ENCODE measurements around the gene PAMR1.

Gene PAMR1

GRCh38 chr11:35473795-35474374 is 51.5 kb downstream of the PAMR1 start:
- peaks cover 0 to 8% (median 3%) of the 10 kb centered on the region in 5 donors for H3K27me3 ChIP-seq (ENCODE audit: control insufficient read depth in 5 of 5, insufficient read depth in 4 of 5, low read length in 5 of 5)
- H3K4me1 ChIP-seq (ENCODE audit: control insufficient read depth in 5 of 5, insufficient read depth in 5 of 5, low read length in 5 of 5): no peaks in the 10 kb centered on the region
- no peaks in the 10 kb centered on the region for H3K9me3 ChIP-seq (ENCODE audit: control insufficient read depth in 5 of 5, low read length in 5 of 5)

GRCh38 chr11:35470616-35471015 is 54.8 kb downstream of the PAMR1 start:
- H3K36me3 ChIP-seq (ENCODE audit: control insufficient read depth in 5 of 5, insufficient read depth in 5 of 5, low read length in 5 of 5): peaks cover 0 to 6% (median 2%) of the 10 kb centered on the region in 5 donors
- H3K9me3 ChIP-seq (ENCODE audit: control insufficient read depth in 5 of 5, low read length in 5 of 5): no peaks in the 10 kb centered on the region
- H3K27me3 ChIP-seq (ENCODE audit: control insufficient read depth in 5 of 5, insufficient read depth in 4 of 5, low read length in 5 of 5): peaks cover 0 to 3% (median 0%) of the 10 kb centered on the region in 5 donors
- no peaks in the 10 kb centered on the region for H3K4me1 ChIP-seq (ENCODE audit: control insufficient read depth in 5 of 5, insufficient read depth in 5 of 5, low read length in 5 of 5)
- H3K27ac ChIP-seq (ENCODE audit: low read depth, low read length): no peak overlapping the region
- no peak overlapping the region for H3K9ac ChIP-seq (ENCODE audit: low read length in 5 of 5)
- H3K4me3 ChIP-seq (ENCODE audit: low read depth in 1 of 5, low read length in 5 of 5): no peak overlapping the region

More at GRCh38 chr11:35473795-35474374, 51.5 kb downstream of the PAMR1 start:
- H3K27ac ChIP-seq (ENCODE audit: low read depth, low read length): no peak overlapping the region
- H3K9ac ChIP-seq (ENCODE audit: low read length in 5 of 5): no peak overlapping the region
- H3K4me3 ChIP-seq (ENCODE audit: low read depth in 1 of 5, low read length in 5 of 5): no peak overlapping the region
- peaks cover 0 to 5% (median 2%) of the 10 kb centered on the region in 5 donors for H3K36me3 ChIP-seq (ENCODE audit: control insufficient read depth in 5 of 5, insufficient read depth in 5 of 5, low read length in 5 of 5)

GRCh38 chr11:35466058-35466457 is 59.4 kb downstream of the PAMR1 start:
- Histone ChIP-seq H3K9ac (ENCODE audit: low read length in 5 of 5) (no peak overlapping the region), H3K4me1 (ENCODE audit: control insufficient read depth in 5 of 5, insufficient read depth in 5 of 5, low read length in 5 of 5) (no peaks in the 10 kb centered on the region), H3K4me3 (ENCODE audit: low read depth in 1 of 5, low read length in 5 of 5) (no peak overlapping the region), H3K27me3 (ENCODE audit: control insufficient read depth in 5 of 5, insufficient read depth in 4 of 5, low read length in 5 of 5) (peaks cover 0 to 3% (median 0%) of the 10 kb centered on the region in 5 donors), H3K9me3 (ENCODE audit: control insufficient read depth in 5 of 5, low read length in 5 of 5) (no peaks in the 10 kb centered on the region), H3K27ac (ENCODE audit: low read depth, low read length) (no peak overlapping the region), H3K36me3 (ENCODE audit: control insufficient read depth in 5 of 5, insufficient read depth in 5 of 5, low read length in 5 of 5) (peaks cover 0 to 5% (median 2%) of the 10 kb centered on the region in 5 donors)

GRCh38 chr11:35464308-35464707 is 61.1 kb downstream of the PAMR1 start:
- Histone ChIP-seq H3K4me3 (ENCODE audit: low read depth in 1 of 5, low read length in 5 of 5) (no peak overlapping the region), H3K27me3 (ENCODE audit: control insufficient read depth in 5 of 5, insufficient read depth in 4 of 5, low read length in 5 of 5) (no peaks in the 10 kb centered on the region), H3K4me1 (ENCODE audit: control insufficient read depth in 5 of 5, insufficient read depth in 5 of 5, low read length in 5 of 5) (no peaks in the 10 kb centered on the region), H3K36me3 (ENCODE audit: control insufficient read depth in 5 of 5, insufficient read depth in 5 of 5, low read length in 5 of 5) (peaks cover 0 to 2% (median 0%) of the 10 kb centered on the region in 5 donors), H3K27ac (ENCODE audit: low read depth, low read length) (no peak overlapping the region), H3K9ac (ENCODE audit: low read length in 5 of 5) (no peak overlapping the region), H3K9me3 (ENCODE audit: control insufficient read depth in 5 of 5, low read length in 5 of 5) (no peaks in the 10 kb centered on the region)

GRCh38 chr11:35463331-35463751 is 62.1 kb downstream of the PAMR1 start:
- H3K9me3 ChIP-seq (ENCODE audit: control insufficient read depth in 5 of 5, low read length in 5 of 5): no peaks in the 10 kb centered on the region
- H3K4me3 ChIP-seq (ENCODE audit: low read depth in 1 of 5, low read length in 5 of 5): no peak overlapping the region
- no peak overlapping the region for H3K9ac ChIP-seq (ENCODE audit: low read length in 5 of 5)
- no peaks in the 10 kb centered on the region for H3K27me3 ChIP-seq (ENCODE audit: control insufficient read depth in 5 of 5, insufficient read depth in 4 of 5, low read length in 5 of 5)
- peaks cover 0 to 2% (median 0%) of the 10 kb centered on the region in 5 donors for H3K36me3 ChIP-seq (ENCODE audit: control insufficient read depth in 5 of 5, insufficient read depth in 5 of 5, low read length in 5 of 5)
- no peaks in the 10 kb centered on the region for H3K4me1 ChIP-seq (ENCODE audit: control insufficient read depth in 5 of 5, insufficient read depth in 5 of 5, low read length in 5 of 5)
- no peak overlapping the region for H3K27ac ChIP-seq (ENCODE audit: low read depth, low read length)

- H3K9ac ChIP-seq (ENCODE audit: low read length in 5 of 5): no peak overlapping the region
- H3K27me3 ChIP-seq (ENCODE audit: control insufficient read depth in 5 of 5, insufficient read depth in 4 of 5, low read length in 5 of 5): no peaks in the 10 kb centered on the region
- no peak overlapping the region for H3K27ac ChIP-seq (ENCODE audit: low read depth, low read length)
- H3K4me1 ChIP-seq (ENCODE audit: control insufficient read depth in 5 of 5, insufficient read depth in 5 of 5, low read length in 5 of 5): no peaks in the 10 kb centered on the region
- no peak overlapping the region for H3K4me3 ChIP-seq (ENCODE audit: low read depth in 1 of 5, low read length in 5 of 5)
- H3K36me3 ChIP-seq (ENCODE audit: control insufficient read depth in 5 of 5, insufficient read depth in 5 of 5, low read length in 5 of 5): peaks cover 0 to 3% (median 0%) of the 10 kb centered on the region in 5 donors
- no peaks in the 10 kb centered on the region for H3K9me3 ChIP-seq (ENCODE audit: control insufficient read depth in 5 of 5, low read length in 5 of 5)
Observed at GRCh38 chr11:35461917-35462538, 63.4 kb downstream of the PAMR1 start.

GRCh38 chr11:35459489-35459888 is 65.9 kb downstream of the PAMR1 start:
- Histone ChIP-seq H3K27me3 (ENCODE audit: control insufficient read depth in 5 of 5, insufficient read depth in 4 of 5, low read length in 5 of 5) (peaks cover 0 to 4% (median 0%) of the 10 kb centered on the region in 5 donors), H3K4me3 (ENCODE audit: low read depth in 1 of 5, low read length in 5 of 5) (no peak overlapping the region), H3K4me1 (ENCODE audit: control insufficient read depth in 5 of 5, insufficient read depth in 5 of 5, low read length in 5 of 5) (no peaks in the 10 kb centered on the region), H3K36me3 (ENCODE audit: control insufficient read depth in 5 of 5, insufficient read depth in 5 of 5, low read length in 5 of 5) (peaks cover 0 to 3% (median 0%) of the 10 kb centered on the region in 5 donors), H3K27ac (ENCODE audit: low read depth, low read length) (no peak overlapping the region), H3K9ac (ENCODE audit: low read length in 5 of 5) (no peak overlapping the region), H3K9me3 (ENCODE audit: control insufficient read depth in 5 of 5, low read length in 5 of 5) (no peaks in the 10 kb centered on the region)

- no peak overlapping the region for H3K27ac ChIP-seq (ENCODE audit: low read depth, low read length)
- H3K27me3 ChIP-seq (ENCODE audit: control insufficient read depth in 5 of 5, insufficient read depth in 4 of 5, low read length in 5 of 5): peaks cover 0 to 4% (median 0%) of the 10 kb centered on the region in 5 donors
- H3K4me3 ChIP-seq (ENCODE audit: low read depth in 1 of 5, low read length in 5 of 5): no peak overlapping the region
- no peaks in the 10 kb centered on the region for H3K9me3 ChIP-seq (ENCODE audit: control insufficient read depth in 5 of 5, low read length in 5 of 5)
- H3K36me3 ChIP-seq (ENCODE audit: control insufficient read depth in 5 of 5, insufficient read depth in 5 of 5, low read length in 5 of 5): peaks cover 0 to 3% (median 0%) of the 10 kb centered on the region in 5 donors
- H3K4me1 ChIP-seq (ENCODE audit: control insufficient read depth in 5 of 5, insufficient read depth in 5 of 5, low read length in 5 of 5): no peaks in the 10 kb centered on the region
- H3K9ac ChIP-seq (ENCODE audit: low read length in 5 of 5): no peak overlapping the region
Observed at GRCh38 chr11:35458846-35459245, 66.6 kb downstream of the PAMR1 start.

GRCh38 chr11:35454362-35454761 is 71.1 kb downstream of the PAMR1 start:
- Histone ChIP-seq H3K36me3 (ENCODE audit: control insufficient read depth in 5 of 5, insufficient read depth in 5 of 5, low read length in 5 of 5) (peaks cover 0 to 3% (median 0%) of the 10 kb centered on the region in 5 donors), H3K4me1 (ENCODE audit: control insufficient read depth in 5 of 5, insufficient read depth in 5 of 5, low read length in 5 of 5) (no peaks in the 10 kb centered on the region), H3K27me3 (ENCODE audit: control insufficient read depth in 5 of 5, insufficient read depth in 4 of 5, low read length in 5 of 5) (peaks cover 0 to 4% (median 0%) of the 10 kb centered on the region in 5 donors), H3K9ac (ENCODE audit: low read length in 5 of 5) (no peak overlapping the region), H3K9me3 (ENCODE audit: control insufficient read depth in 5 of 5, low read length in 5 of 5) (no peaks in the 10 kb centered on the region), H3K4me3 (ENCODE audit: low read depth in 1 of 5, low read length in 5 of 5) (no peak overlapping the region), H3K27ac (ENCODE audit: low read depth, low read length) (no peak overlapping the region)

GRCh38 chr11:35436581-35437250 is 88.7 kb downstream of the PAMR1 start:
- Histone ChIP-seq H3K4me3 (ENCODE audit: low read depth in 1 of 5, low read length in 5 of 5) (no peak overlapping the region), H3K27ac (ENCODE audit: low read depth, low read length) (no peak overlapping the region), H3K9me3 (ENCODE audit: control insufficient read depth in 5 of 5, low read length in 5 of 5) (no peaks in the 10 kb centered on the region), H3K27me3 (ENCODE audit: control insufficient read depth in 5 of 5, insufficient read depth in 4 of 5, low read length in 5 of 5) (peaks cover 0 to 3% (median 0%) of the 10 kb centered on the region in 5 donors), H3K36me3 (ENCODE audit: control insufficient read depth in 5 of 5, insufficient read depth in 5 of 5, low read length in 5 of 5) (peaks cover 0 to 12% (median 0%) of the 10 kb centered on the region in 5 donors), H3K4me1 (ENCODE audit: control insufficient read depth in 5 of 5, insufficient read depth in 5 of 5, low read length in 5 of 5) (no peaks in the 10 kb centered on the region), H3K9ac (ENCODE audit: low read length in 5 of 5) (no peak overlapping the region)

Measured in subcutaneous abdominal adipose tissue (tissue), 5 donors.